T-helper 1 cell (primary cell): ENCODE measurements around the gene ZBTB32.
A peak's percentile ranks its signal among the peaks of the same experiment; 100 is the strongest.

Experiments used
- DNase-seq, 5 donors: peaks; one replicate each; pipeline ENCODE4 v3.0.0-alpha.2; 2012 to 2020

ZBTB32 gene

GRCh38 chr19:35753634-35754369, 49.4 kb downstream of the ZBTB32 start:
- no peak for DNase-seq

- no peak for DNase-seq
These were observed 50.2 kb downstream of the ZBTB32 start for GRCh38 chr19:35754370-35755130.

DNA sequence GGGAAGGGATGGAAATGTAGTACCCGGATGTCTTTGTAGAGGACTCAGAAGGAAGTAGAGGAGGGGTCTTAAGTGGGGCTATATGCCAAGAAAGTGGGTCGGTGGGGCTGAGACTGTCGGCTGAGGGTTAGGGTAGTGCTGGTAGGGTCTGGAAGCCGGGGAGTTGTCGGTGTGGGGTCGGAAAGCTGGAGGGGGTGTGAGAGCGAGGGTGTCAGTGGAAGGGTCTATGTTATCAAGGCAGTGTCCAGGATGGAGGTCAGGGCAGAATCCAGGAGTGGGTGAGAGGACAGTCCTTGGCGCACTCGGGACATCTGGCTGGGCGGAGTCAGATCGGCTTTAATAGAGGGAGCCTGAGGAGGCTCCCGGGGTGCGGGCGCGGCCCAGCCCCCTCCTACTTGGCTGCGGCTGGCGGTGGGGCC, 50.8 kb downstream of the ZBTB32 start:
- no peak for DNase-seq

- peak in 4 of 5 donors; percentile 47 to 67 (median 49) for DNase-seq
These were observed 51.4 kb downstream of the ZBTB32 start for GRCh38 chr19:35755550-35756376.

DNA sequence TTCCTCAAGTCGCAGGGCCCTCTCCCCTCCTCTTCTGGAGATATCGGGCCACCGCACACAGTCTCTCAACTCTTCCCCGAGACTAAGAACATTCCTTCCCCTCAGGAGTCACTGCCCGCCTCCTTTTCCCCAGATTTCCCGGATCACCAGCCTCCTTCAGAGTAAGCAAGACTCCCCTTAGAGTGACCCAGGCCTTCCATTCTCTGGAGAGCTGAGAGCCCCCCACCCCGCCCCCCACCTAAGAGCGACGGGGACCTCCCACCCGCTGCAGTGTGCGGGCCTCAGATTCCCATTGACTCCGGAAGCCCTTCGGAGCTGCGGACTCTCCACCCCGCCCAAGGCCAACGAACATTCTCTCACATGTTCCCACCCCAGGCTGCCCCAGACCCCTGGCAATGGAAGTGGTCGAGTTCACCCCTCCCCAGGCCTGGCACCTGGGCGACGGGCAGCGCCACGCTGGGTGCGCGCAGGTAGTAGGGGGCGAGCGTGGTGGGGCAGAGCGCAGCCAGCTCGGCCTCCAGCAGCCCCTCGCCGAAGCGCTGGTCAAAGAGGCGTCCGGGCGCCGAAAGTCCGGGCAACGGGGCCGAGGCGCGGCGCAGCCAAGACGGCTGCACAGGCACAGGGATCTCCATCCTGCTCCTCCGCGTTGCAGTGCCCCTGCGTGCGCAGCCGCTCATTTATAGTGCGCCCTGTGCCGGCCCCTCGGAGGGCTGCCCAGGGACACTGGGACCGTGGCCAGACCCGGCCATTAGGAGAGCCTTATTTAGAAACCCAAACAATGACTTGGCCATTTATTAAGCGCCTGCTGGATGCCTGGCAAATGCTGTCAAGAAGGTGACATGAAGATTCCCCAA, 52.2 kb downstream of the ZBTB32 start, which contains the start of gene HSPB6:
Gene HSPB6 (minus strand): TSS at position 653 of the 854 bp plus-strand sequence. CDS start 21 bp downstream, at position 632.
- no peak for DNase-seq

GRCh38 chr19:35757231-35757748, 52.9 kb downstream of the ZBTB32 start:
- DNase-seq: no peak

DNA sequence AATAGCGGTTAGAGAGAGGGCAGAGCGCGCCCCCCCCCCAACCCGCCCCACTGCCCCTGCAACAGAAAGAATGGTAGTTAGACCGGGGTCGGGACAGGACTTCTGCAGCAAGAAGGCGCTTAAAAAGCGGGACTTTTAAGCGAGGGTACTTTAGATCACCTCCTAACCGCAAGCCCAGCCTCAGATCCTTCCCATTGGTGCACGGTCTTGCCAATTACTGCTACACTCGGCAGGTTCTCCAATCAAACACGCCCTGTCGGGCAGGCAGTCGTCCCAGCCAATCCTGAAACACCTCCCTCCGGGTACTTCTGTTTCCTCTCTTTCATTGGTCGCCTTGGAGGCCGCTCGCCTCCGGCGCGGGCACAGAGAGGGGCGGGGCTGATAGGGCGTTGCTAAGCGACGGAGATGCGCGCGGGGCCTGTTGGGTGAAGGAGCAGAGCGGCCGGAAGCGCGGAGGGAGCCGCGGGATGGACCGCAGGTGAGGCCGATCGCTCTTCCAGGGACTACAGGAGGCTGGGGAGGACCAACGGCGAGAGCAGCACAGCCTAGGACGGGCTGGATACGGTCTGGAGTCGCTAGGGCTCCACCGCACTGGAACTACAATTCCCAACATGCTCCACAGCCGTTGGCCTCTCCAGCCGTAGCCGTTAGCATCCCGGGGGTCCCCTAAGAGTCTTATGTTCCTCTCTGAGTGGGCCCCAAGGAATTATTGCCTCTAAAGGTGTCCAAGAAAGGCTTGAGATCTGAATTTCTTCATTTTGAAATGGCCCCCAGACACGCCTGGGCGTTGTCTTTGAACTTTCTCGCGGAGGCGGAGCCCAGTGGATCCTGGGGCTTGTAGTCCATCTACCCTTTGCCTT, 53.6 kb downstream of the ZBTB32 start, which contains the start of gene PROSER3:
Gene PROSER3 (plus strand): TSS at position 428 of the 860 bp plus-strand sequence. CDS start 40 bp downstream, at position 468.
- peak; percentile 94 to 100 (median 97) for DNase-seq

DNA sequence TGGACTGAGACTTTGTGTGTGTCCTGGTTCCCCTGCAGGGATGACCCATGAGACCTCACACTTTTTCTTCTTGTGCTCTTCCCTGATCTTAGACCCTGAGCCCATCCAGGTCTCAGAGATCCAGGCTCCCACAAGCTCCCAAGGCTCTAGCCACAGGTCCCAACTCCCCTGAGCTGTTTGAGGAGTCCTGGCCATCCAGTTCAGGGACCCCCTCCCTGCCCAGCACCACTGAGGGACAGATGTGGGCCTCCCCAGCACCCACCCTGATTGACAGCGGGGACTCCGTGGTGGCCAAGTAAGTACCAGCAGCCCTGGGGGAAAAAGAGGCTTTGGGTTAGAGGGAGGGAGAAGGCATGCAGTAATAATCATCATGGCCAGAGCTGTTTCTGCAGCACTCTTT, 55.3 kb downstream of the ZBTB32 start:
- DNase-seq: no peak

- no peak for DNase-seq
These were observed 56.5 kb downstream of the ZBTB32 start for GRCh38 chr19:35760711-35761349.

DNA sequence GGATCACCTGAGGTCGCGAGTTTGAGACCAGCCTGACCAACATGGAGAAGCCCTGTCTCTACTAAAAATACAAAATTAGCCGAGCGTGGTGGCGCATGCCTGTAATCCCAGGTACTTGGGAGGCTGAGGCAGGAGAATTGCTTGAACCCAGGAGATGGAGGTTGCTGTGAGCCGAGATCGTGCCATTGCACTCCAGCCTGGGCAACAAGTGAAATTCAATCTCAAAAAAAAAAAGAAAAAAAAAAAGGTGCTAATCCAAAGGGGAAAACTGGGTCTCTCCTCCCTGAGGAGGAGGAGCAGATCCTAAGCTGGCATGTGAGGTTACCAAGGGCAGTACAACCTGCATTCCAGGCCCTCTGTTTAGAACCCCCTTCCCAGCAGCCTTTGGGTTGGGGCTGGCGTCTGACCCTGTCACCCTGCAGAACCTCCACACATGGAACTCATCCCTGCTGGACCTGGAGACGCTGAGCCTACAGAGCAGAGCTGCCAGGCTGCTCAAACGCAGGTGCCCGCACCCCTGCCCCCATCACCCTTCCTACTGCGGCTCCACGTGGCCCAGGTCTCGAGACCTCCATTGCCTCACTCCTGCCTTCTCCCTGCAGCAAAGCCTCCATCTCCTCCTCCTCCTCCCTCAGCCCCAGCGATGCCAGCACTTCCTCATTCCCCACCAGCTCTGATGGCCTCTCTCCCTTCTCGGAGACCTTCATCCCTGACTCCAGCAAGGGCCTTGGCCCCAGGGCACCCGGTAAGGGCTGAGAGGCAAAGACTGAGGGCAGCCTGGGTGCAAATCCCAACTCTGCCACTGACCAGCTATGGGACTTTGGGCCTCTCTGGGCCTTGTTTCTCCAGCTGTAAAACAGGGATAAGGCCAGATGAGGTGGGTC, 60.3 kb downstream of the ZBTB32 start:
- DNase-seq: no peak
